Kidney (tissue), 14 donors: Measurements from ENCODE around the gene PLK4. TPM values are rescaled to one million over a fixed set of nuclear protein-coding genes. Genes with fewer than 3 reads are reported as not detected.

Experiments
- DNase-seq, 5 donors: peaks; one replicate each; pipeline ENCODE4 v3.0.0-alpha.2; 2013 to 2020
- FAIRE-seq: peaks from 2 replicates; lab custom pipeline; 2012; peaks lifted over from hg19 to GRCh38; lab: Jason Lieb, UNC
- H3K27ac ChIP-seq, 2 donors: one replicate each; pipeline ENCODE4 v1.7.0; 2013; ENCODE audit warnings: low read depth in 2 of 2, low read length in 2 of 2, inconsistent platforms in 1 of 2
- H3K27me3 ChIP-seq: one replicate; pipeline ENCODE4 v1.7.1; 2013; ENCODE audit warnings: low read length, inconsistent platforms; ENCODE audit not compliant: control insufficient read depth, insufficient read depth
- H3K36me3 ChIP-seq, 3 donors: one replicate each; pipeline versions ENCODE4 v1.7.0 to v1.7.1; 2013; ENCODE audit warnings: low read length in 3 of 3, control low read depth in 1 of 3, inconsistent platforms in 1 of 3; ENCODE audit not compliant: insufficient read depth in 3 of 3, control insufficient read depth in 2 of 3
- H3K4me1 ChIP-seq, 3 donors: one replicate each; pipeline versions ENCODE4 v1.7.0 to v1.7.1; 2013; ENCODE audit warnings: low read length in 3 of 3, inconsistent platforms in 1 of 3, low read depth in 1 of 3; ENCODE audit not compliant: control insufficient read depth in 2 of 3, insufficient read depth in 2 of 3
- H3K4me3 ChIP-seq, 3 donors: one replicate each; pipeline versions ENCODE4 v1.7.0 to v1.8.1; 2013; ENCODE audit warnings: low read length in 3 of 3, control low read depth in 1 of 3, inconsistent platforms in 1 of 3
- H3K9ac ChIP-seq, 3 donors: one replicate each; pipeline versions ENCODE4 v1.7.0 to v1.7.1; 2013; ENCODE audit warnings: low read length in 3 of 3, control low read depth in 1 of 3, inconsistent platforms in 1 of 3
- H3K9me3 ChIP-seq, 3 donors: one replicate each; pipeline versions ENCODE4 v1.7.0 to v1.7.1; 2013; ENCODE audit warnings: low read length in 3 of 3, control low read depth in 1 of 3, inconsistent platforms in 1 of 3; ENCODE audit not compliant: control insufficient read depth in 2 of 3, insufficient read depth in 1 of 3
- CTCF ChIP-seq: IDR thresholded peaks from 3 replicates; pipeline ENCODE4 v1.5.1; 2012; ENCODE audit warnings: mild to moderate bottlenecking, moderate library complexity, borderline replicate concordance; ENCODE audit not compliant: insufficient read depth; ENCODE audit errors: extremely low read depth
- intact Hi-C: fragments of 100-400 bp; cut with DNase I; formaldehyde crosslinking; loops from one replicate; pipeline ENCODE4 v1.11.1; 2022
- polyA plus RNA-seq: library from polyadenylated mRNA; stranded (reverse); fragments of 350-450 nt; fragmentation: Illumina TruSeq; extraction: RNeasy Lipid Tissue Mini Kit (QIAGEN cat#74804); gene quantifications from one replicate; pipeline ENCODE4 v1.2.3, GENCODE V29; 2014; ENCODE audit warnings: low read depth, low replicate concordance; ENCODE audit not compliant: insufficient read depth
- total RNA-seq: library from RNA; stranded (reverse); fragmentation: NEBNext Ultra II Directional; extraction: Animal tissue kit (Norgen Biotek cat#: 25700); gene quantifications from one replicate; pipeline ENCODE4 v1.2.1, GENCODE V29; 2021
- donor health status: control.
- donor health status: control.
- donor health status: control.
- donor health status: control.
- donor health status: control.
- donor health status: DM: yes; HTN: yes; CAD: no.
- donor health status: Normal renal cell carcinoma (clear cell type).

The PLK4 gene
- total and polyA plus RNA-seq, 2 donors from 2014 or later: 0.56 to 2.0 TPM

- Histone ChIP-seq H3K4me1 (peaks cover 0 to 2% (median 0%) of the 10 kb centered on the region in 3 donors), H3K4me3 (no peak overlapping the region), H3K9ac (no peak overlapping the region), H3K9me3 (no peaks in the 10 kb centered on the region), H3K36me3 (no peaks in the 10 kb centered on the region), H3K27me3 (no peaks in the 10 kb centered on the region), H3K27ac (no peak overlapping the region)
- no peak for DNase-seq
- no peak for FAIRE-seq
- intact Hi-C loops: no loop called here
- TF ChIP-seq CTCF: no peak
Measured at GRCh38 chr4:127870281-127870680, 10.4 kb upstream of the PLK4 start.

- Histone ChIP-seq H3K9me3 (no peaks in the 10 kb centered on the region), H3K9ac (no peak overlapping the region), H3K4me1 (peaks cover 0 to 2% (median 0%) of the 10 kb centered on the region in 3 donors), H3K27me3 (no peaks in the 10 kb centered on the region), H3K36me3 (no peaks in the 10 kb centered on the region), H3K27ac (no peak overlapping the region), H3K4me3 (no peak overlapping the region)
- no peak for TF ChIP-seq CTCF
- intact Hi-C loops: no loop called here
- DNase-seq (peak in 1 of 5 donors; percentile 16), FAIRE-seq (no peak)
Measured at GRCh38 chr4:127870688-127871087, 10.0 kb upstream of the PLK4 start.

- FAIRE-seq (no peak), DNase-seq (no peak)
- H3K27ac ChIP-seq: no peak overlapping the region
- no peaks in the 10 kb centered on the region for H3K27me3 ChIP-seq
- no peak overlapping the region for H3K4me3 ChIP-seq
- H3K9me3 ChIP-seq: no peaks in the 10 kb centered on the region
- TF ChIP-seq CTCF: no peak
- H3K9ac ChIP-seq: no peak overlapping the region
- no peaks in the 10 kb centered on the region for H3K36me3 ChIP-seq
- peaks cover 0 to 1% (median 0%) of the 10 kb centered on the region in 3 donors for H3K4me1 ChIP-seq
- intact Hi-C loops: no loop called here
Measured at GRCh38 chr4:127875791-127876190, 4.9 kb upstream of the PLK4 start.

- Histone ChIP-seq H3K4me1 (peaks cover 0 to 3% (median 0%) of the 10 kb centered on the region in 3 donors), H3K27me3 (no peaks in the 10 kb centered on the region), H3K9ac (peak overlapping the region in 2 of 3 donors; percentile 3 to 72), H3K36me3 (no peaks in the 10 kb centered on the region), H3K4me3 (peak overlapping the region; percentile 85 to 98 (median 97)), H3K9me3 (no peaks in the 10 kb centered on the region), H3K27ac (no peak overlapping the region)
- FAIRE-seq (no peak), DNase-seq (no peak)
- intact Hi-C loops: no loop called here
- no peak for TF ChIP-seq CTCF
Measured at GRCh38 chr4:127881563-127881864, 821 bp downstream of the PLK4 start.
